ENCODE measurements around the gene SLC25A13. TPM values are rescaled to one million over a fixed set of nuclear protein-coding genes. Genes with fewer than 3 reads are reported as not detected.

SLC25A13 gene
- total RNA-seq, 1 experiment from 2014 or later: 77.2 TPM

DNA sequence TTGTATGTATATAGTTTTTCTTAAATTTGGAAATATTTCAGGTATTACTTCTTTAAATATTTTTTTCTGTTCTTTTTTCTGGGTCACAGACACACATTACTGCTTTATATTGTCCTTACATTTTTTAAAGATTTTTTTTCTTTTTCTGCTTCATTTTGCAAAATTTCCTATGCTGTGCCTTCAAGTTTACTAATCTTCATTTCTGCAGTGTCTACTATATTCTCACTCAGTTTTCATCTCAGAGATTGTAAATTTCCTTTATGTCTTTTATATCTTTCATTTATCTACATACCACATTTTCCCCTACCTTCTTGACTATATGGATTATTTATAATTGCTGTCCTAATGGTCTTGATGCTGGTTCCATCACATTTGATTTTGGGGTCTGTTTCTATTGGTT, 210.5 kb downstream of the SLC25A13 start:
- Mint-ChIP-seq H3K9me3 (peaks cover 6% of the 10 kb centered on the region; the same call in 1 of the 2 replicates), H3K27ac (no peak overlapping the region), H3K4me3 (no peak overlapping the region), H3K27me3 (ENCODE audit: low read depth) (peaks cover 3% of the 10 kb centered on the region; the same call in 1 of the 2 replicates), H3K4me1 (no peaks in the 10 kb centered on the region), H3K36me3 (no peaks in the 10 kb centered on the region)
- no peak for TF ChIP-seq GTF2I (CRISPR knock-in tag; conservative IDR thresholded peaks at IDR 0.05)
- no peak for TF ChIP-seq ETV6 (CRISPR knock-in tag; IDR thresholded peaks at IDR 0.05)
- no peak for TF ChIP-seq TP53 (CRISPR knock-in tag; IDR thresholded peaks at IDR 0.05)
- TF ChIP-seq ZNF416 (CRISPR knock-in tag; IDR thresholded peaks at IDR 0.05): no peak
- no peak for TF ChIP-seq CBFB (CRISPR knock-in tag; IDR thresholded peaks at IDR 0.05; ENCODE audit: low read depth)
- TF ChIP-seq, protein P1, sequence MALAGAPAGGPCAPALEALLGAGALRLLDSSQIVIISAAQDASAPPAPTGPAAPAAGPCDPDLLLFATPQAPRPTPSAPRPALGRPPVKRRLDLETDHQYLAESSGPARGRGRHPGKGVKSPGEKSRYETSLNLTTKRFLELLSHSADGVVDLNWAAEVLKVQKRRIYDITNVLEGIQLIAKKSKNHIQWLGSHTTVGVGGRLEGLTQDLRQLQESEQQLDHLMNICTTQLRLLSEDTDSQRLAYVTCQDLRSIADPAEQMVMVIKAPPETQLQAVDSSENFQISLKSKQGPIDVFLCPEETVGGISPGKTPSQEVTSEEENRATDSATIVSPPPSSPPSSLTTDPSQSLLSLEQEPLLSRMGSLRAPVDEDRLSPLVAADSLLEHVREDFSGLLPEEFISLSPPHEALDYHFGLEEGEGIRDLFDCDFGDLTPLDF (CRISPR knock-in tag; IDR thresholded peaks at IDR 0.05): no peak
- TF ChIP-seq EMX1 (CRISPR knock-in tag; IDR thresholded peaks at IDR 0.05): no peak
- no peak for TF ChIP-seq ZNF423 (CRISPR knock-in tag; IDR thresholded peaks at IDR 0.05)
- TF ChIP-seq, protein P2, sequence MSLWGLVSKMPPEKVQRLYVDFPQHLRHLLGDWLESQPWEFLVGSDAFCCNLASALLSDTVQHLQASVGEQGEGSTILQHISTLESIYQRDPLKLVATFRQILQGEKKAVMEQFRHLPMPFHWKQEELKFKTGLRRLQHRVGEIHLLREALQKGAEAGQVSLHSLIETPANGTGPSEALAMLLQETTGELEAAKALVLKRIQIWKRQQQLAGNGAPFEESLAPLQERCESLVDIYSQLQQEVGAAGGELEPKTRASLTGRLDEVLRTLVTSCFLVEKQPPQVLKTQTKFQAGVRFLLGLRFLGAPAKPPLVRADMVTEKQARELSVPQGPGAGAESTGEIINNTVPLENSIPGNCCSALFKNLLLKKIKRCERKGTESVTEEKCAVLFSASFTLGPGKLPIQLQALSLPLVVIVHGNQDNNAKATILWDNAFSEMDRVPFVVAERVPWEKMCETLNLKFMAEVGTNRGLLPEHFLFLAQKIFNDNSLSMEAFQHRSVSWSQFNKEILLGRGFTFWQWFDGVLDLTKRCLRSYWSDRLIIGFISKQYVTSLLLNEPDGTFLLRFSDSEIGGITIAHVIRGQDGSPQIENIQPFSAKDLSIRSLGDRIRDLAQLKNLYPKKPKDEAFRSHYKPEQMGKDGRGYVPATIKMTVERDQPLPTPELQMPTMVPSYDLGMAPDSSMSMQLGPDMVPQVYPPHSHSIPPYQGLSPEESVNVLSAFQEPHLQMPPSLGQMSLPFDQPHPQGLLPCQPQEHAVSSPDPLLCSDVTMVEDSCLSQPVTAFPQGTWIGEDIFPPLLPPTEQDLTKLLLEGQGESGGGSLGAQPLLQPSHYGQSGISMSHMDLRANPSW (CRISPR knock-in tag; conservative IDR thresholded peaks at IDR 0.05; ENCODE audit: low read depth): no peak
- TF ChIP-seq OVOL2 (CRISPR knock-in tag; IDR thresholded peaks at IDR 0.05; ENCODE audit: borderline replicate concordance): no peak
- no peak for TF ChIP-seq MYBL2 (CRISPR knock-in tag; IDR thresholded peaks at IDR 0.05)
- TF ChIP-seq, protein P3, sequence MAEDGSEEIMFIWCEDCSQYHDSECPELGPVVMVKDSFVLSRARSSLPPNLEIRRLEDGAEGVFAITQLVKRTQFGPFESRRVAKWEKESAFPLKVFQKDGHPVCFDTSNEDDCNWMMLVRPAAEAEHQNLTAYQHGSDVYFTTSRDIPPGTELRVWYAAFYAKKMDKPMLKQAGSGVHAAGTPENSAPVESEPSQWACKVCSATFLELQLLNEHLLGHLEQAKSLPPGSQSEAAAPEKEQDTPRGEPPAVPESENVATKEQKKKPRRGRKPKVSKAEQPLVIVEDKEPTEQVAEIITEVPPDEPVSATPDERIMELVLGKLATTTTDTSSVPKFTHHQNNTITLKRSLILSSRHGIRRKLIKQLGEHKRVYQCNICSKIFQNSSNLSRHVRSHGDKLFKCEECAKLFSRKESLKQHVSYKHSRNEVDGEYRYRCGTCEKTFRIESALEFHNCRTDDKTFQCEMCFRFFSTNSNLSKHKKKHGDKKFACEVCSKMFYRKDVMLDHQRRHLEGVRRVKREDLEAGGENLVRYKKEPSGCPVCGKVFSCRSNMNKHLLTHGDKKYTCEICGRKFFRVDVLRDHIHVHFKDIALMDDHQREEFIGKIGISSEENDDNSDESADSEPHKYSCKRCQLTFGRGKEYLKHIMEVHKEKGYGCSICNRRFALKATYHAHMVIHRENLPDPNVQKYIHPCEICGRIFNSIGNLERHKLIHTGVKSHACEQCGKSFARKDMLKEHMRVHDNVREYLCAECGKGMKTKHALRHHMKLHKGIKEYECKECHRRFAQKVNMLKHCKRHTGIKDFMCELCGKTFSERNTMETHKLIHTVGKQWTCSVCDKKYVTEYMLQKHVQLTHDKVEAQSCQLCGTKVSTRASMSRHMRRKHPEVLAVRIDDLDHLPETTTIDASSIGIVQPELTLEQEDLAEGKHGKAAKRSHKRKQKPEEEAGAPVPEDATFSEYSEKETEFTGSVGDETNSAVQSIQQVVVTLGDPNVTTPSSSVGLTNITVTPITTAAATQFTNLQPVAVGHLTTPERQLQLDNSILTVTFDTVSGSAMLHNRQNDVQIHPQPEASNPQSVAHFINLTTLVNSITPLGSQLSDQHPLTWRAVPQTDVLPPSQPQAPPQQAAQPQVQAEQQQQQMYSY (CRISPR knock-in tag; IDR thresholded peaks at IDR 0.05): no peak
- no peak for TF ChIP-seq ZNF219 (CRISPR knock-in tag; IDR thresholded peaks at IDR 0.05; ENCODE audit: borderline replicate concordance)
- TF ChIP-seq CREB1 (CRISPR knock-in tag; IDR thresholded peaks at IDR 0.05): no peak
- no peak for TF ChIP-seq NFATC4 (CRISPR knock-in tag; IDR thresholded peaks at IDR 0.05)
- TF ChIP-seq, protein P4, sequence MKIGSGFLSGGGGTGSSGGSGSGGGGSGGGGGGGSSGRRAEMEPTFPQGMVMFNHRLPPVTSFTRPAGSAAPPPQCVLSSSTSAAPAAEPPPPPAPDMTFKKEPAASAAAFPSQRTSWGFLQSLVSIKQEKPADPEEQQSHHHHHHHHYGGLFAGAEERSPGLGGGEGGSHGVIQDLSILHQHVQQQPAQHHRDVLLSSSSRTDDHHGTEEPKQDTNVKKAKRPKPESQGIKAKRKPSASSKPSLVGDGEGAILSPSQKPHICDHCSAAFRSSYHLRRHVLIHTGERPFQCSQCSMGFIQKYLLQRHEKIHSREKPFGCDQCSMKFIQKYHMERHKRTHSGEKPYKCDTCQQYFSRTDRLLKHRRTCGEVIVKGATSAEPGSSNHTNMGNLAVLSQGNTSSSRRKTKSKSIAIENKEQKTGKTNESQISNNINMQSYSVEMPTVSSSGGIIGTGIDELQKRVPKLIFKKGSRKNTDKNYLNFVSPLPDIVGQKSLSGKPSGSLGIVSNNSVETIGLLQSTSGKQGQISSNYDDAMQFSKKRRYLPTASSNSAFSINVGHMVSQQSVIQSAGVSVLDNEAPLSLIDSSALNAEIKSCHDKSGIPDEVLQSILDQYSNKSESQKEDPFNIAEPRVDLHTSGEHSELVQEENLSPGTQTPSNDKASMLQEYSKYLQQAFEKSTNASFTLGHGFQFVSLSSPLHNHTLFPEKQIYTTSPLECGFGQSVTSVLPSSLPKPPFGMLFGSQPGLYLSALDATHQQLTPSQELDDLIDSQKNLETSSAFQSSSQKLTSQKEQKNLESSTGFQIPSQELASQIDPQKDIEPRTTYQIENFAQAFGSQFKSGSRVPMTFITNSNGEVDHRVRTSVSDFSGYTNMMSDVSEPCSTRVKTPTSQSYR (CRISPR knock-in tag; IDR thresholded peaks at IDR 0.05): no peak
- no peak for TF ChIP-seq MXD4 (CRISPR knock-in tag; IDR thresholded peaks at IDR 0.05; ENCODE audit: borderline replicate concordance)
- no peak for ATAC-seq
- ChIA-PET POLR2A (no interaction called here), CTCF (no interaction called here)
- no peak for DNase-seq (ENCODE audit: low spot score)

- no peaks in the 10 kb centered on the region for H3K4me1 Mint-ChIP-seq
- H3K9me3 Mint-ChIP-seq: no peaks in the 10 kb centered on the region
- CTCF ChIA-PET: no interaction called here
- DNase-seq (ENCODE audit: low spot score): no peak
- ATAC-seq: no peak
- peaks cover 3% of the 10 kb centered on the region; the same call in 1 of the 2 replicates for H3K27me3 Mint-ChIP-seq (ENCODE audit: low read depth)
- H3K27ac Mint-ChIP-seq: no peak overlapping the region
- no peak overlapping the region for H3K4me3 Mint-ChIP-seq
- no peaks in the 10 kb centered on the region for H3K36me3 Mint-ChIP-seq
- POLR2A ChIA-PET: no interaction called here
- TF ChIP-seq HMGXB4 (CRISPR knock-in tag; IDR thresholded peaks at IDR 0.05) (no peak), TEAD1 (CRISPR knock-in tag; IDR thresholded peaks at IDR 0.05) (no peak), ETV6 (CRISPR knock-in tag; IDR thresholded peaks at IDR 0.05) (no peak), E2F5 (CRISPR knock-in tag; IDR thresholded peaks at IDR 0.05) (no peak), ZNF138 (CRISPR knock-in tag; conservative IDR thresholded peaks at IDR 0.05) (no peak)
- TF ChIP-seq, protein P5, sequence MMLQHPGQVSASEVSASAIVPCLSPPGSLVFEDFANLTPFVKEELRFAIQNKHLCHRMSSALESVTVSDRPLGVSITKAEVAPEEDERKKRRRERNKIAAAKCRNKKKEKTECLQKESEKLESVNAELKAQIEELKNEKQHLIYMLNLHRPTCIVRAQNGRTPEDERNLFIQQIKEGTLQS (CRISPR knock-in tag; conservative IDR thresholded peaks at IDR 0.05): no peak
Measured at GRCh38 chr7:96104984-96105383, 216.9 kb downstream of the SLC25A13 start.
